Inflammatory macrophage treated with lipopolysaccharide for 1 hour (primary cell): ENCODE data around the gene ACAN.

Experiments
- DNase-seq, 2 donors: peaks; one replicate each; pipeline ENCODE4 v3.0.0-alpha.2; 2020 to 2022

The ACAN gene

GRCh38 chr15:88802250-88802990 is 816 bp upstream of the ACAN start:
- no peak for DNase-seq

GRCh38 chr15:88802991-88803240 is 320 bp upstream of the ACAN start:
- DNase-seq: no peak

- no peak for DNase-seq
These were observed 648 bp downstream of the ACAN start for GRCh38 chr15:88803920-88804247.

- no peak for DNase-seq
These were observed 1.0 kb downstream of the ACAN start for GRCh38 chr15:88804257-88804656.

GRCh38 chr15:88805031-88805780 is 2.0 kb downstream of the ACAN start:
- DNase-seq: no peak

- DNase-seq: no peak
These were observed 7.2 kb downstream of the ACAN start for GRCh38 chr15:88810446-88810845.

- DNase-seq: no peak
These were observed 8.9 kb downstream of the ACAN start for GRCh38 chr15:88812133-88812532.

- no peak for DNase-seq
These were observed 10.7 kb downstream of the ACAN start for GRCh38 chr15:88813960-88814359.

GRCh38 chr15:88814393-88814792 is 11.2 kb downstream of the ACAN start:
- DNase-seq: no peak

GRCh38 chr15:88818920-88819319 is 15.7 kb downstream of the ACAN start:
- no peak for DNase-seq

GRCh38 chr15:88821993-88822392 is 18.8 kb downstream of the ACAN start:
- no peak for DNase-seq

GRCh38 chr15:88828791-88829190 is 25.6 kb downstream of the ACAN start:
- no peak for DNase-seq

- no peak for DNase-seq
These were observed 26.8 kb downstream of the ACAN start for GRCh38 chr15:88830016-88830415.

GRCh38 chr15:88832820-88833730 is 29.8 kb downstream of the ACAN start:
- DNase-seq: no peak

- no peak for DNase-seq
These were observed 30.5 kb downstream of the ACAN start for GRCh38 chr15:88833731-88834100.

- peak in 1 of 2 donors; percentile 30 for DNase-seq
These were observed 31.1 kb downstream of the ACAN start for GRCh38 chr15:88834211-88834812.

- no peak for DNase-seq
These were observed 31.9 kb downstream of the ACAN start for GRCh38 chr15:88835119-88835518.

GRCh38 chr15:88835646-88836045 is 32.4 kb downstream of the ACAN start:
- DNase-seq: no peak

- DNase-seq: no peak
These were observed 35.4 kb downstream of the ACAN start for GRCh38 chr15:88838667-88839066.

- DNase-seq: no peak
These were observed 35.9 kb downstream of the ACAN start for GRCh38 chr15:88839146-88839545.

- no peak for DNase-seq
These were observed 36.7 kb downstream of the ACAN start for GRCh38 chr15:88839961-88840360.

- DNase-seq: no peak
These were observed 38.0 kb downstream of the ACAN start for GRCh38 chr15:88841236-88841635.

- DNase-seq: no peak
These were observed 38.9 kb downstream of the ACAN start for GRCh38 chr15:88842156-88842555.

- DNase-seq: no peak
These were observed 40.1 kb downstream of the ACAN start for GRCh38 chr15:88843334-88843733.
